OCI-LY3 (cell line): ENCODE data around the gene R3HDM1.

Source experiments
- H2AFZ ChIP-seq: fragments of 200-600, 300-600 bp; shearing (Covaris generic); 2 replicates; pipeline ENCODE4 v1.6.0; 2014; ENCODE audit warnings: antibody characterized with exemption, low read depth, low read length
- H3K27ac ChIP-seq: fragments of 200-600, 300-600 bp; sonication (generic); 2 replicates; pipeline ENCODE4 v1.5.1; 2014; ENCODE audit warnings: mild to moderate bottlenecking, low read length, moderate library complexity, mixed read lengths
- H3K27me3 ChIP-seq: fragments of 200-600, 300-600 bp; sonication (generic); 2 replicates; pipeline ENCODE4 v1.6.1; 2014; ENCODE audit warnings: low read depth, low read length, mixed read lengths
- H3K36me3 ChIP-seq: fragments of 200-600, 300-600 bp; sonication (generic); replicated peaks from 2 replicates; pipeline ENCODE3; 2014; ENCODE audit warnings: low read depth, low read length, mixed read lengths
- H3K4me1 ChIP-seq: fragments of 300-600, 200-600 bp; sonication (generic); 2 replicates; pipeline ENCODE4 v1.6.1; 2014; ENCODE audit warnings: low read length, mixed read lengths
- H3K4me2 ChIP-seq: fragments of 200-600, 300-600 bp; sonication (generic); 2 replicates; pipeline ENCODE4 v1.6.1; 2014; ENCODE audit warnings: low read length, mixed read lengths
- H3K4me3 ChIP-seq: fragments of 300-600, 200-600 bp; sonication (generic); 2 replicates; pipeline ENCODE4 v1.5.1; 2014; ENCODE audit warnings: antibody characterized with exemption, mild to moderate bottlenecking, low read length, moderate library complexity
- H3K79me2 ChIP-seq: fragments of 300-600, 200-600 bp; shearing (Covaris generic); 2 replicates; pipeline ENCODE4 v1.6.1; 2014; ENCODE audit warnings: mild to moderate bottlenecking, low read length, mixed read lengths
- H3K9ac ChIP-seq: fragments of 300-600, 200-600 bp; shearing (Covaris generic); 2 replicates; pipeline ENCODE4 v1.6.0; 2014; ENCODE audit warnings: mild to moderate bottlenecking, low read length, moderate library complexity
- H3K9me3 ChIP-seq: fragments of 200-600, 300-600 bp; shearing (Covaris generic); 2 replicates; pipeline ENCODE4 v1.6.1; 2014; ENCODE audit warnings: low read length, mixed read lengths; ENCODE audit not compliant: insufficient read depth
- H4K20me1 ChIP-seq: fragments of 200-600, 300-600 bp; sonication (generic); 2 replicates; pipeline ENCODE4 v1.6.1; 2016; ENCODE audit warnings: low read length, mixed read lengths; ENCODE audit not compliant: insufficient read depth
- CTCF ChIP-seq: fragments of 200-600, 300-600 bp; sonication (generic); IDR thresholded peaks from 2 replicates; pipeline ENCODE4 v1.5.1; 2014; ENCODE audit warnings: antibody characterized with exemption, low read length, low read depth
- EZH2phosphoT487 ChIP-seq: fragments of 200-600 bp; shearing (Covaris generic); IDR thresholded peaks from 2 replicates; pipeline ENCODE4 v1.6.1; 2018; ENCODE audit warnings: antibody characterized with exemption, mixed run types, low read depth

The R3HDM1 gene

GRCh38 chr2:135663148-135663700 lies 131.9 kb downstream of the R3HDM1 start:
- Histone ChIP-seq H3K4me1 (peaks cover 21% of the 10 kb centered on the region), H2AFZ (no peak overlapping the region), H3K27me3 (no peaks in the 10 kb centered on the region), H3K79me2 (no peaks in the 10 kb centered on the region), H3K4me3 (no peak overlapping the region), H3K9ac (no peak overlapping the region), H4K20me1 (no peaks in the 10 kb centered on the region), H3K36me3 (peaks cover 22% of the 10 kb centered on the region), H3K9me3 (no peaks in the 10 kb centered on the region), H3K27ac (no peak overlapping the region), H3K4me2 (no peak overlapping the region)
- no peak for TF ChIP-seq EZH2phosphoT487
- TF ChIP-seq CTCF, result no peak

- H3K4me2 ChIP-seq, result no peak overlapping the region
- no peak overlapping the region for H3K4me3 ChIP-seq
- peaks cover 17% of the 10 kb centered on the region for H3K4me1 ChIP-seq
- H2AFZ ChIP-seq, result no peak overlapping the region
- H3K9ac ChIP-seq, result no peak overlapping the region
- no peaks in the 10 kb centered on the region for H4K20me1 ChIP-seq
- no peaks in the 10 kb centered on the region for H3K9me3 ChIP-seq
- H3K36me3 ChIP-seq, result peaks cover 27% of the 10 kb centered on the region
- no peaks in the 10 kb centered on the region for H3K79me2 ChIP-seq
- TF ChIP-seq EZH2phosphoT487 (no peak), CTCF (no peak)
- no peak overlapping the region for H3K27ac ChIP-seq
- no peaks in the 10 kb centered on the region for H3K27me3 ChIP-seq
Measured at GRCh38 chr2:135664623-135665068, 133.4 kb downstream of the R3HDM1 start.

GRCh38 chr2:135667045-135667444 lies 135.8 kb downstream of the R3HDM1 start:
- no peak overlapping the region for H3K9ac ChIP-seq
- no peak overlapping the region for H3K27ac ChIP-seq
- H3K9me3 ChIP-seq, result no peaks in the 10 kb centered on the region
- H3K4me3 ChIP-seq, result no peak overlapping the region
- peaks cover 8% of the 10 kb centered on the region for H3K4me1 ChIP-seq
- peaks cover 18% of the 10 kb centered on the region for H3K36me3 ChIP-seq
- no peaks in the 10 kb centered on the region for H4K20me1 ChIP-seq
- H3K27me3 ChIP-seq, result no peaks in the 10 kb centered on the region
- no peak overlapping the region for H3K4me2 ChIP-seq
- no peaks in the 10 kb centered on the region for H3K79me2 ChIP-seq
- TF ChIP-seq EZH2phosphoT487 (no peak), CTCF (no peak)
- no peak overlapping the region for H2AFZ ChIP-seq

GRCh38 chr2:135674453-135674852 lies 143.2 kb downstream of the R3HDM1 start:
- Histone ChIP-seq H3K36me3 (peaks cover 14% of the 10 kb centered on the region), H3K27ac (no peak overlapping the region), H4K20me1 (no peaks in the 10 kb centered on the region), H3K27me3 (no peaks in the 10 kb centered on the region), H3K9ac (no peak overlapping the region), H3K79me2 (no peaks in the 10 kb centered on the region), H3K4me2 (no peak overlapping the region), H3K4me3 (no peak overlapping the region), H3K9me3 (no peaks in the 10 kb centered on the region), H3K4me1 (no peaks in the 10 kb centered on the region), H2AFZ (no peak overlapping the region)
- TF ChIP-seq CTCF (no peak), EZH2phosphoT487 (no peak)
